Measurements from ENCODE around the gene THRSP. TPM values are rescaled to one million over a fixed set of nuclear protein-coding genes. Genes with fewer than 3 reads are reported as not detected.

The THRSP gene
- total RNA-seq, 1 donor from 2014 or later, result not detected

GRCh38 chr11:78066471-78066870 lies 2.8 kb downstream of the THRSP start:
- no peaks in the 10 kb centered on the region for H3K27me3 ChIP-seq
- peaks cover 0 to 14% of the 10 kb centered on the region in 2 donors for H3K36me3 ChIP-seq
- TF ChIP-seq CTCF (IDR thresholded peaks at IDR 0.05) (no peak), POLR2AphosphoS5 (IDR thresholded peaks at IDR 0.05; ENCODE audit: insufficient read depth in 1 of 2, low read depth in 1 of 2) (no peak), POLR2A (IDR thresholded peaks at IDR 0.05) (no peak)
- DNase-seq (ENCODE audit: extremely low spot score in 2 of 2), result no peak
- H3K9me3 ChIP-seq, result no peaks in the 10 kb centered on the region
- no peak overlapping the region for H3K27ac ChIP-seq
- no peak overlapping the region for H3K4me3 ChIP-seq
- H3K4me1 ChIP-seq, result peaks cover 12% of the 10 kb centered on the region
- intact Hi-C loops (cut with DNase I), result loop anchor here (10.0 kb wide), 1 partner anchor 118 kb away; the partner anchor contains the start of genes KCTD21 and USP35

- intact Hi-C loops (cut with DNase I), result loop anchor here (10.0 kb wide), 1 partner anchor 117 kb away; the partner anchor contains the start of genes KCTD21 and USP35
- Histone ChIP-seq H3K36me3 (peaks cover 0 to 25% of the 10 kb centered on the region in 2 donors), H3K4me1 (peaks cover 3% of the 10 kb centered on the region), H3K4me3 (no peak overlapping the region), H3K27me3 (no peaks in the 10 kb centered on the region), H3K9me3 (no peaks in the 10 kb centered on the region), H3K27ac (no peak overlapping the region)
- no peak for DNase-seq (ENCODE audit: extremely low spot score in 2 of 2)
- TF ChIP-seq CTCF (IDR thresholded peaks at IDR 0.05) (no peak), POLR2AphosphoS5 (IDR thresholded peaks at IDR 0.05; ENCODE audit: insufficient read depth in 1 of 2, low read depth in 1 of 2) (no peak)
Observed at GRCh38 chr11:78067704-78068103, 4.0 kb downstream of the THRSP start.

- Histone ChIP-seq H3K27ac (no peak overlapping the region), H3K4me1 (peaks cover under 1% of the 10 kb centered on the region), H3K36me3 (peaks cover 0 to 25% of the 10 kb centered on the region in 2 donors), H3K4me3 (no peak overlapping the region), H3K9me3 (no peaks in the 10 kb centered on the region), H3K27me3 (no peaks in the 10 kb centered on the region)
- TF ChIP-seq CTCF (IDR thresholded peaks at IDR 0.05), result no peak
- no peak for TF ChIP-seq POLR2AphosphoS5 (IDR thresholded peaks at IDR 0.05; ENCODE audit: insufficient read depth in 1 of 2, low read depth in 1 of 2)
- no peak for TF ChIP-seq POLR2A (IDR thresholded peaks at IDR 0.05)
- intact Hi-C loops (cut with DNase I), result loop anchor here (10.0 kb wide), 1 partner anchor 115 kb away; the partner anchor contains the start of genes KCTD21 and USP35
- no peak for DNase-seq (ENCODE audit: extremely low spot score in 2 of 2)
Observed at GRCh38 chr11:78069465-78069864, 5.8 kb downstream of the THRSP start.

GRCh38 chr11:78070621-78071020 lies 7.0 kb downstream of the THRSP start:
- no peak overlapping the region for H3K27ac ChIP-seq
- H3K4me1 ChIP-seq, result peaks cover 10% of the 10 kb centered on the region
- no peaks in the 10 kb centered on the region for H3K9me3 ChIP-seq
- intact Hi-C loops (cut with DNase I), result no loop called here
- peaks cover 0 to 25% of the 10 kb centered on the region in 2 donors for H3K36me3 ChIP-seq
- H3K27me3 ChIP-seq, result no peaks in the 10 kb centered on the region
- TF ChIP-seq POLR2AphosphoS5 (IDR thresholded peaks at IDR 0.05; ENCODE audit: insufficient read depth in 1 of 2, low read depth in 1 of 2) (no peak), CTCF (IDR thresholded peaks at IDR 0.05) (no peak), POLR2A (IDR thresholded peaks at IDR 0.05) (no peak)
- H3K4me3 ChIP-seq, result no peak overlapping the region
- DNase-seq (ENCODE audit: extremely low spot score in 2 of 2), result no peak

GRCh38 chr11:78071717-78072116 lies 8.1 kb downstream of the THRSP start:
- TF ChIP-seq CTCF (IDR thresholded peaks at IDR 0.05) (no peak), POLR2A (IDR thresholded peaks at IDR 0.05) (no peak)
- no peaks in the 10 kb centered on the region for H3K27me3 ChIP-seq

More at GRCh38 chr11:78071717-78072116, 8.1 kb downstream of the THRSP start:
- peaks cover 21% of the 10 kb centered on the region for H3K4me1 ChIP-seq
- intact Hi-C loops (cut with DNase I), result no loop called here
- peaks cover 0 to 25% of the 10 kb centered on the region in 2 donors for H3K36me3 ChIP-seq
- no peaks in the 10 kb centered on the region for H3K9me3 ChIP-seq
- no peak for DNase-seq (ENCODE audit: extremely low spot score in 2 of 2)
- no peak overlapping the region for H3K4me3 ChIP-seq
- no peak overlapping the region for H3K27ac ChIP-seq

Measured in vagina (tissue), 2 donors.